ENCODE data around the gene C2.
"Not testable (repeated sequence)": the region's sequence is repeated elsewhere in the genome, so short reads cannot be mapped to it uniquely, and the experiment has no call there.

The C2 gene

GRCh38 chr6:31930962-31931361 is 3.4 kb downstream of the C2 start:
- DNase-seq: no peak

- not testable (repeated sequence) for DNase-seq
These were observed 4.6 kb downstream of the C2 start for GRCh38 chr6:31932137-31932536.

GRCh38 chr6:31933537-31933936 is 6.0 kb downstream of the C2 start:
- no peak for DNase-seq

- no peak for DNase-seq
These were observed 7.5 kb downstream of the C2 start for GRCh38 chr6:31935021-31935420.

- no peak for DNase-seq
These were observed 8.3 kb downstream of the C2 start for GRCh38 chr6:31935823-31936222.

- DNase-seq: no peak
These were observed 12.7 kb downstream of the C2 start for GRCh38 chr6:31940256-31940664.

GRCh38 chr6:31943742-31944141 is 16.2 kb downstream of the C2 start:
- DNase-seq: no peak

- DNase-seq: no peak
These were observed 17.6 kb downstream of the C2 start for GRCh38 chr6:31945154-31945506.

GRCh38 chr6:31945507-31946369 is 18.2 kb downstream of the C2 start, which contains the start of gene CFB:
Gene CFB, plus strand, starts transcription at chr6:31946095. Its CDS starts 127 bp downstream, at chr6:31946222.
- no peak for DNase-seq

- no peak for DNase-seq
These were observed 18.9 kb downstream of the C2 start for GRCh38 chr6:31946370-31946885.

- no peak for DNase-seq
These were observed 19.7 kb downstream of the C2 start for GRCh38 chr6:31947070-31947675.

GRCh38 chr6:31947864-31948263 is 20.3 kb downstream of the C2 start:
- DNase-seq: no peak

GRCh38 chr6:31948306-31948705 is 20.8 kb downstream of the C2 start:
- no peak for DNase-seq

GRCh38 chr6:31948753-31949413 is 21.4 kb downstream of the C2 start:
- DNase-seq: no peak

- no peak for DNase-seq
These were observed 22.5 kb downstream of the C2 start for GRCh38 chr6:31949926-31950548.

- no peak for DNase-seq
These were observed 24.8 kb downstream of the C2 start for GRCh38 chr6:31952140-31952805.

GRCh38 chr6:31952890-31953289 is 25.4 kb downstream of the C2 start:
- DNase-seq: no peak

- DNase-seq: no peak
These were observed 27.0 kb downstream of the C2 start for GRCh38 chr6:31954511-31954910.

GRCh38 chr6:31956796-31957195 is 29.3 kb downstream of the C2 start:
- DNase-seq: no peak

GRCh38 chr6:31958412-31958740 is 30.9 kb downstream of the C2 start:
- no peak for DNase-seq

- peak; percentile 96 for DNase-seq
These were observed 31.5 kb downstream of the C2 start, which contains the start of the genes NELFE and SKIC2 for GRCh38 chr6:31958741-31959739. Gene NELFE, minus strand, starts transcription at chr6:31958971. Its CDS starts 525 bp downstream, at chr6:31958446. Gene SKIC2, plus strand, starts transcription at chr6:31959175. Its CDS starts 18 bp downstream, at chr6:31959193.

All from NCI-H2029 (cell line).